Measurements from ENCODE around the gene EMX2. TPM values are rescaled to one million over a fixed set of nuclear protein-coding genes. Genes with fewer than 3 reads are reported as not detected.

Gene EMX2
- total and polyA plus RNA-seq, 8 donors: 0.06 to 0.27 (median 0.09) TPM; not detected in 4

GRCh38 chr10:117591043-117591442, 48.5 kb downstream of the EMX2 start:
- no peaks in the 10 kb centered on the region for H3K36me3 ChIP-seq
- TF ChIP-seq CTCF (IDR thresholded peaks at IDR 0.05): no peak
- no peak for ATAC-seq
- DNase-seq: no peak
- H3K27ac ChIP-seq: no peak overlapping the region
- WGBS, 2 donors: 78 to 86% methylated on average over 4 of the region's 4 CpGs
- H3K4me3 ChIP-seq: no peak overlapping the region
- no peak for FAIRE-seq
- intact Hi-C loops (cut with DNase I): no loop called here
- no peaks in the 10 kb centered on the region for H3K27me3 ChIP-seq
- H3K4me1 ChIP-seq: no peaks in the 10 kb centered on the region
- H3K9me3 ChIP-seq: no peaks in the 10 kb centered on the region

GRCh38 chr10:117594722-117595121, 52.2 kb downstream of the EMX2 start:
- FAIRE-seq (no peak), ATAC-seq (no peak), DNase-seq (no peak)
- no peaks in the 10 kb centered on the region for H3K27me3 ChIP-seq
- WGBS, 2 donors: 53 to 55% methylated on average over 5 of the region's 5 CpGs
- no peak overlapping the region for H3K4me3 ChIP-seq
- H3K36me3 ChIP-seq: no peaks in the 10 kb centered on the region
- intact Hi-C loops (cut with DNase I): no loop called here
- TF ChIP-seq CTCF (IDR thresholded peaks at IDR 0.05): no peak
- H3K9me3 ChIP-seq: no peaks in the 10 kb centered on the region
- no peaks in the 10 kb centered on the region for H3K4me1 ChIP-seq
- no peak overlapping the region for H3K27ac ChIP-seq

GRCh38 chr10:117596706-117597105, 54.2 kb downstream of the EMX2 start:
- 53 to 65% methylated on average over 6 of the region's 6 CpGs for WGBS, 2 donors
- no peak for TF ChIP-seq CTCF (IDR thresholded peaks at IDR 0.05)
- Histone ChIP-seq H3K4me3 (no peak overlapping the region), H3K4me1 (no peaks in the 10 kb centered on the region), H3K36me3 (no peaks in the 10 kb centered on the region), H3K9me3 (no peaks in the 10 kb centered on the region), H3K27me3 (no peaks in the 10 kb centered on the region), H3K27ac (no peak overlapping the region)
- ATAC-seq (no peak), DNase-seq (no peak), FAIRE-seq (no peak)
- intact Hi-C loops (cut with DNase I): no loop called here

- DNase-seq: no peak
- no peaks in the 10 kb centered on the region for H3K4me1 ChIP-seq
- H3K4me3 ChIP-seq: no peak overlapping the region
- intact Hi-C loops (cut with DNase I): no loop called here
- H3K27me3 ChIP-seq: no peaks in the 10 kb centered on the region
- no peaks in the 10 kb centered on the region for H3K9me3 ChIP-seq
- H3K27ac ChIP-seq: no peak overlapping the region
- no peak for TF ChIP-seq CTCF (IDR thresholded peaks at IDR 0.05)
- ATAC-seq: no peak
- no peaks in the 10 kb centered on the region for H3K36me3 ChIP-seq
- FAIRE-seq: no peak
These were observed 54.7 kb downstream of the EMX2 start for GRCh38 chr10:117597216-117597615.

Other genes starting within 250 kb of the EMX2 start
- 10 to 100 TPM; 29.4 to 55.9 (median 42.9) TPM for gene PDZD8, start 167.3 kb upstream of the EMX2 start, total RNA-seq
- gene PDZD8, start 167.3 kb upstream of the EMX2 start, polyA plus RNA-seq: 1 to 10 TPM; 4.6 to 7.6 TPM

All from pancreas (tissue), 10 donors.